IPS-20b (cell line): Measurements from ENCODE around the gene ACBD5.
"Not testable (repeated sequence)": the region's sequence is repeated elsewhere in the genome, so short reads cannot be mapped to it uniquely, and the experiment has no call there.

Experiments
- H3K27ac ChIP-seq: one replicate; pipeline ENCODE4 v1.5.1; 2013; ENCODE audit warnings: low read length
- H3K27me3 ChIP-seq: 2 replicates; pipeline ENCODE4 v1.6.1; 2013; ENCODE audit warnings: mild to moderate bottlenecking, low read length, inconsistent platforms; ENCODE audit not compliant: insufficient read depth
- H3K36me3 ChIP-seq: 2 replicates; pipeline ENCODE4 v1.6.1; 2013; ENCODE audit warnings: low read depth, mild to moderate bottlenecking, inconsistent platforms, low read length, moderate library complexity; ENCODE audit not compliant: insufficient read depth
- H3K4me1 ChIP-seq: 2 replicates; pipeline ENCODE4 v1.6.1; 2013; ENCODE audit warnings: mild to moderate bottlenecking, control low read depth, inconsistent platforms, low read length, moderate library complexity; ENCODE audit not compliant: insufficient read depth
- H3K4me3 ChIP-seq: 2 replicates; pipeline ENCODE4 v1.5.1; 2013; ENCODE audit warnings: mild to moderate bottlenecking, low read length, inconsistent platforms
- H3K9ac ChIP-seq: 2 replicates; pipeline ENCODE4 v1.6.1; 2013; ENCODE audit warnings: low read depth, mild to moderate bottlenecking, inconsistent platforms, low read length, moderate library complexity
- H3K9me3 ChIP-seq: 2 replicates; pipeline ENCODE4 v1.6.1; 2013; ENCODE audit warnings: mild to moderate bottlenecking, low read depth, low read length, inconsistent platforms; ENCODE audit not compliant: insufficient read depth

Gene ACBD5

DNA sequence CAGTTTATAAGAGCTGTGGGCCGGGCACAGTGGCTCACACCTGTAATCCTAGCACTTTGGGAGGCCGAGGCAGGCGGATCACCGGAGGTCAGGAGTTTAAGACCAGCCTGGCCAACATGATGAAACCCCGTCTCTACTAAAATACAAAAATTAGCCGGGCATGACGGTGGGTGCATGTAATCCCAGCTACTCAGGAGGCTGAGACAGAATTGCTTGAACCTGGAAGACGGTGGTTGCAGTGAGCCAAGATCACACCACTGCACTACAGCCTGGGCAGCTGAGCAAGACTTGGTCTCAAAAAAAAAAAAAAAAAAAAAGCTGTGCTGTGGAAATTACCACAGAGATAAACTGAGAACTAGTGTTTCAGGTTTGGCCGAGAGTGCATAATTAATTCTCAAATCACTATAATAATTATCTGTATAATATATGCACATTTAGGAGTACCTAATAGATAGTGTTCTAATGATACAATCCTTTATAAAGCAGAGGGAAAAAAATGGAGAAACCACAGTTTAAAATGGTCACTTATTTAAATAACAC lies 3.9 kb downstream of the ACBD5 start:
- H3K27me3 ChIP-seq, H3K9ac ChIP-seq, H3K9me3 ChIP-seq, H3K36me3 ChIP-seq, H3K27ac ChIP-seq, H3K4me1 ChIP-seq, H3K4me3 ChIP-seq: not testable (repeated sequence)

DNA sequence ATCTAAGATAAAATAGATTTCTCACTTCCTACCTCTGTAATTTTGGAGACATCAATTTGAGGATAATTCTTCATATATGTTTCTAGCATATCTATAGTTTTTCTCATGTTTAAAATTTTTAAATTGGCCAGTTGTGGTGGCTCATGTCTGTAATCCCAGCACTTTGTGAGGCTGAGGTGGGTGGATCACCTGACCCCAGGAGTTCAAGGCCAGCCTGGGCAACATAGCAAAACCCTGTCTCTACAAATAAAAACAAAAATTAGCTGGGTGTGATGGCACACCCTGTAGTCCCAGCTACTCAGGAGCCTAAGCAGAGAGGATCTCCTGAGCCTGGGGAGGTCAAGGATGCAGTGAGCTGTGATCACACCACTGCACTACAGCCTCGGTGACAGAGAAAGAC lies 4.9 kb downstream of the ACBD5 start:
- H3K27me3 ChIP-seq, result no peaks in the 10 kb centered on the region
- H3K9ac ChIP-seq, result no peak overlapping the region
- H3K36me3 ChIP-seq, result peaks cover 8% of the 10 kb centered on the region
- H3K4me3 ChIP-seq, result no peak overlapping the region
- no peak overlapping the region for H3K27ac ChIP-seq
- H3K9me3 ChIP-seq, result no peaks in the 10 kb centered on the region
- H3K4me1 ChIP-seq, result no peaks in the 10 kb centered on the region

DNA sequence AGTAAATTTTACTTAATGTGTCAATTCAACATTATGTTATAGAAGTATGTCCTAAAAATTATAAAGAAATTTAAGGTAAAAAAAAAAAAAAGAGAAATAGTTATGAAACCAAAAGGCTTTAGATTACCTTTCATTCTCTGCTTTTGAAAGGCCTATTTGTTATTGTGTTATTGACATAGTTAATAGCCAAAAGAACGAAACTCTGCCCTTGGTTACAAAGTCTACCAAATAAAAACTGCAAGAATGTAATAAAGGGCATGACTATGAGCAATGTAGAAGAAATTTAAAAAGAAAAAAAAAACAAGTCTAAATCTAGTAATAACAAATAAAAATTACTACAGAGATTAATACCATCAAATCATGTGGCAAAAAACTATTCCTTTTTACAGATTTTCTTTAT lies 10.6 kb downstream of the ACBD5 start:
- Histone ChIP-seq H3K36me3 (peaks cover 14% of the 10 kb centered on the region), H3K27ac (no peak overlapping the region)

DNA sequence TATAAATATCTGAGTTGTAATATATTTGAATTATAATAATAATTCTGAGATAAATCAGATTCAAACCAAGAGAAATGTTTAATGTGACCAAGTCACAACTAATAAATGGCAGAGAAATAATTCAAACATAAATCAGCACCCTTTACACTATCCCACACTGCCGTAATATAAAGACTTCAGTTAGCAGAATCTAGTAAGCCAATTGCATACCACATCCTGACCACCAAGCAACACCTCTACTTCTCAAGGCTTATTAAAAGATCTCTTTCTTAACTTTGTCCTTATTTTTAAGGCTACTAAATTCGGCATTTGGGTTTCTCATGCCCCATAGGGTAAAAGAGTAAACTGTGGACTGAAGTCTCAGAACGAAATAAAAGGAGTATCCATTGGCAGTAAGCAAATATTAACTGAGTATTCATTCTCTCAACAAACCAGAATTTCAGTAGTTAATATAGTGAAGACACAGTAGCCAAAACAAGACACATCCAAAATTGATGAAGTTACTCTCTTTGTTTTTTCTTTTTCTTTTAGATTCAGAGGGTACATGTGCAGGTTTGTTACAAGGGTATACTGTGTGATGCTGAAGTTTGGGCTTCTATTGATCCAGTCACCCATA lies 14.8 kb downstream of the ACBD5 start:
- H3K4me3 ChIP-seq, result no peak overlapping the region
- peaks cover 23% of the 10 kb centered on the region for H3K36me3 ChIP-seq
- no peak overlapping the region for H3K27ac ChIP-seq
- H3K27me3 ChIP-seq, result no peaks in the 10 kb centered on the region
- no peaks in the 10 kb centered on the region for H3K9me3 ChIP-seq
- no peak overlapping the region for H3K9ac ChIP-seq
- H3K4me1 ChIP-seq, result no peaks in the 10 kb centered on the region

More for the DNA sequence above, 10.6 kb downstream of the ACBD5 start:
- Histone ChIP-seq H3K9ac (no peak overlapping the region), H3K4me3 (no peak overlapping the region), H3K27me3 (no peaks in the 10 kb centered on the region), H3K4me1 (no peaks in the 10 kb centered on the region), H3K9me3 (no peaks in the 10 kb centered on the region)

DNA sequence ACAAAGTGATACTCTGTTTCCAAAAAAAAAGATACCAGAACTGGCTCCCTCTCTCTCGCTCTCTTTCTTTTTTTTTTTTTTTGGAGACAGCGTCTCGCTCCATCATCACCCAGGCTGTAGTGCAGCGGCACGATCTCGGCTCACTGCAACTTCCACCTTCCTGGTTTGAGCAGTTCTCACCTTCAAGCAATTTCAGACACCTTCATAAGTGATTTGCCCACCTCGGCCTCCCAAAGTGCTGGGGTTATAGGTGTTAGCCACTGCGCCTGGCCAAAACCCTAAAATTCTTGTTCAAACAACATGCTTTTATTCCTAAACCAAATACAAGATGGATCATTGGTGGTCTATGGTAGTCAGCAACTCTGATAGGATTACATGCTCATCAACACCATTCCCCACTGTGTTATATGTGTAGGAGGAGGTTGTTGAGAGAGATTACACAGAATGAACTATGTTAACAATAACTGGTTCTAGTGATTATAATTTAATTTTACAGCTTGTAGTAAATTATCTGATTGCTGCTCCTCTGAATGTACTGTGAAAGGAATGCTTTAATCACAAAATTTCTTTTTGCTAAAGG lies 15.5 kb downstream of the ACBD5 start:
- Histone ChIP-seq H3K27me3 (no peaks in the 10 kb centered on the region), H3K9ac (no peak overlapping the region), H3K4me3 (no peak overlapping the region), H3K4me1 (no peaks in the 10 kb centered on the region), H3K27ac (no peak overlapping the region), H3K36me3 (peaks cover 27% of the 10 kb centered on the region), H3K9me3 (no peaks in the 10 kb centered on the region)

DNA sequence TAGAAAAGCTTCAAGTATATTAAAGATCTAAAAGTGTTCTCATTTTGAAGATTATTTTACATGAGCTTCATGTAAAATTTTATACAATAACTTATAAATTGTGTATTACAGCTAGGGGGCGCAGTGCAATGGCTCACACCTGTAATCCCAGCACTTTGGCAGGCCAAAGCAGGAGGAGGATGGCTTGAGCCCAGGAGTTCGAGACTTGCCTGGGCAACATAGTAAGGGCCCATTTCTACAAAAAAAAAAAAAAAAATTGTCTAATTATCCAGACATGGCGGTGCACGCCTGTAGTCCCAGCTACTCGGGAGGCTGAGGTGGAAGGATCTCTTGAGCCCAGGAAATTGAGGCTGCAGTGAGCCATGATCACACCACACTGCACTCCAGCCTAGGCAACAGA lies 16.6 kb downstream of the ACBD5 start:
- Histone ChIP-seq H3K36me3 (peaks cover 29% of the 10 kb centered on the region), H3K9ac (no peak overlapping the region), H3K27me3 (no peaks in the 10 kb centered on the region), H3K4me1 (no peaks in the 10 kb centered on the region), H3K9me3 (no peaks in the 10 kb centered on the region), H3K27ac (no peak overlapping the region), H3K4me3 (no peak overlapping the region)

DNA sequence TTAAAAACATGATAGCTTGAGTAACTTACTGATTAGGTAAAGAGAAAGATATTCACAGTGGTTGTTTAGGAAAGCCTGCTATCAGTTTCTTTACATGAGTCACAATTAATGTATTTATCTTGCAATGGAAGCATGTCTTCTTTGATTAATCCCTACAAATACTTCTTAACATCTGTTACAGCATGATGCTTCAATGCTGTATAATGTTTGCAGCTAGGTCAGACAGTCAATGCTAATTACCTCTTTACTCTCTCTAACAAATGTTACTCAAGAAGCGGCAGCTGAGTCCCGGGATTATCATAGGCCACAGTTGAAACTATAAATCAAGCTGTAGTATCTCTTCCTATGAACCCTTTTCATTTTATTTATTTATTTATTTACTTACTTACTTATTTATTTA lies 33.2 kb downstream of the ACBD5 start:
- Histone ChIP-seq H3K36me3 (peaks cover 67% of the 10 kb centered on the region), H3K27me3 (no peaks in the 10 kb centered on the region)

DNA sequence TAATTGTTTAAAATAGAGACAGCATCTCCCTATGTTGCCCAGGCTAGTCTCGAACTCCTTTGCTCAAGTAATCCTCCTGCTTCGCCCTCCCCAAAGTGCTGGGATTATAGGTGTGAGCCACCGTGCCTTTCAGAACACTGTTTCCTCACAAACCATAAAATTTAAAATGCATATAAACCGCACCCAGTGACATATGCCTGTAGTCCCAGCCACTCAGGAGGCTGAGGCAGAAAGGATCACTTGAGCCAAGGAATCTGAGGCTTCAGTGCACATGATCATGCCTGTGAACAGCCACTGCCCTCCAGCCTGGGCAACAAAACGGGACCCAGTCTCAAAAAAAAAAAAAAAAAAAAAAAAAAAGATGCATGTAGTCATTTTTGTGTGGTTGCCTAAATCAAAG lies 36.8 kb downstream of the ACBD5 start:
- Histone ChIP-seq H3K27ac (no peak overlapping the region), H3K27me3 (no peaks in the 10 kb centered on the region), H3K36me3 (peaks cover 45% of the 10 kb centered on the region), H3K4me1 (no peaks in the 10 kb centered on the region), H3K4me3 (no peak overlapping the region), H3K9me3 (no peaks in the 10 kb centered on the region), H3K9ac (no peak overlapping the region)

More for the DNA sequence above, 33.2 kb downstream of the ACBD5 start:
- H3K4me3 ChIP-seq, result no peak overlapping the region
- no peaks in the 10 kb centered on the region for H3K9me3 ChIP-seq
- no peak overlapping the region for H3K27ac ChIP-seq
- no peaks in the 10 kb centered on the region for H3K4me1 ChIP-seq
- no peak overlapping the region for H3K9ac ChIP-seq

DNA sequence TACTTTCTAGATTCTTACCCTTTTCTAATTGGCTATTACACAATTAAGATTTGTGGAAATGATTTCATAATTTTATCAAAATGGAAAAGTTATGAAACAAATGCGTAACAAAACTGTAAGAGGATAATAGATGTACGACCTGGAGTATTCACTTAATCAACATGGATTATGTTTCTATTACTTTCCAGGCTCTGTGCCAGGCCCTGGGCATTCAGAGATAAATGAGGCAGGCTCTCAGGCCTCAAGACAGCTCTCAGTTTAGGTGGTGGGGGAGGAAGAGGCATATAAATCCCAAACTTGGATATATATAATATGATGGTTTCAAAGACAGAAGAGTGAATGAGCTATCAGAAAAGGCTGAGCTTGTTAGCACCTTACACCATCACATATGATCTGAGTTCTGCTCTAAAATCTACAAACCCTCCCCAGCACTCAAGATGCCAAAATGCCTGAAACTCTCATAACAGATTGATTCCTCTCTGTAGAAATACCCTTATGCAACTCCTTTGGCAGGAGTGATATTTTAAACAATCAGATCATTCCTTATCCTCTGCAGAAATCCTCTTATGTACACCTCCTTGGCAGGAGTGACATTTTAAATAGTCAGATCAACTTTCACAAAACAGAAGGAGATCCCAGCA lies 42.5 kb downstream of the ACBD5 start:
- Histone ChIP-seq H3K27me3 (no peaks in the 10 kb centered on the region), H3K27ac (no peak overlapping the region)

DNA sequence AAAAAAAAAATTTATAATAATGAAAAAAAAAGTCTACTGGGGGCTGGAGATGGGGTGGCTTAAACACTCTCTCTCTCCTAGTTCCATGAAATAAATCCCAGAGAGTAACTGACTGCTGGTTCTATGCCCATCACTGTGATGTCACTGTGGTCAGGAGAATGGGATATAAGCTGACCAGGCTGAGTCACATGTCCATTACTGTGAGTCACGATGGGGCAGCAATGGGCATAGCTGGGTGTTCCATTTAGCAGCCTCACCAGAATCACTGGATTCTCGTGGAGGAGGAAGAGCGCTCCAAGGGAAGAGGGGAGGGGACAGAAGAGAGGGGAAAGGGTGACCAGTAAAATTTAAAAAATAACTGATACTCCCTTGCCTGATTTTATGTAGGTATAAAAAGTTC lies 48.3 kb downstream of the ACBD5 start:
- Histone ChIP-seq H3K27ac (no peak overlapping the region), H3K27me3 (no peaks in the 10 kb centered on the region), H3K9me3 (no peaks in the 10 kb centered on the region), H3K4me3 (no peak overlapping the region), H3K4me1 (no peaks in the 10 kb centered on the region), H3K36me3 (peaks cover 11% of the 10 kb centered on the region; the same call in 1 of the 2 replicates), H3K9ac (no peak overlapping the region)

More for the DNA sequence above, 42.5 kb downstream of the ACBD5 start:
- H3K4me1 ChIP-seq, result no peaks in the 10 kb centered on the region
- peaks cover 14% of the 10 kb centered on the region for H3K36me3 ChIP-seq
- H3K9ac ChIP-seq, result no peak overlapping the region
- H3K9me3 ChIP-seq, result no peaks in the 10 kb centered on the region
- H3K4me3 ChIP-seq, result no peak overlapping the region

DNA sequence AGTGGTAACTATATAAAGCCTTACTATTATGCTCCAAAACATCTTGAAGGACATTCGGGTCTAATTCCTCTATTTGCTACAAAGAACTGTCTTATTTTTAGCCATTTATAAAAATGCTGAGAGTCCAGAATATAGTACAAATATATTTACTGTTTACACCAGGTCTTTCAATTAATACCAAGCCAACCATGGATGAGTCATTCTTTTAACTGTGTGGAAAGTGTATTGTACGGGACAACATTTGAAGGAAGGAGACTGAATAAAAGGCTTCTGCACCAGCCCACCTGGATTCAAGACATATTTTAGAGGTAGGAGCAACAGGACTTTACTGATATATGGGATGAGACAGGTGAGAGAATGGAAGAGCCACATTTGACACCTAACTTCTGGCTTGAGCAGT lies 50.1 kb downstream of the ACBD5 start:
- no peak overlapping the region for H3K4me3 ChIP-seq
- no peaks in the 10 kb centered on the region for H3K27me3 ChIP-seq
- H3K4me1 ChIP-seq, result no peaks in the 10 kb centered on the region
- no peak overlapping the region for H3K9ac ChIP-seq
- H3K9me3 ChIP-seq, result no peaks in the 10 kb centered on the region
- no peak overlapping the region for H3K27ac ChIP-seq
- H3K36me3 ChIP-seq, result peaks cover 26% of the 10 kb centered on the region

DNA sequence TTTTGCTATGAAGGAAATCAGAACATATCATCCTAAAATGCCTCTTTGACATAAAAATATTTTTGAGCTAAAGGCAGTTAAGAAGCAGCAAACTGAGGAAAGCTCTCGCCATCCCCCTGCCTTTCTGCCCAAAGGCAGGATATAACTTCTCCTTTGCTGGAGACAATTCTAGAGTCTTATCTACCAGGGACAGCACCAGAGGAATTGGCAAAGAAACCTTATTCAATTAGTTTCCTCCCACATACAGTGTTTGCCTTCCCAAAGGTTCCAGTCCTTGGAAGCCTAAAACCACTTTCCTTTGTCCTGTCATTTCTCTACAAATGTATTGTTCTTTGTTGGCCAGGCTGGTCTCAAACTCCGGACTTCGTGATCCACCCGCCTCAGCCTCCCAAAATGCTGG lies 51.7 kb downstream of the ACBD5 start:
- H3K36me3 ChIP-seq, result peaks cover 40% of the 10 kb centered on the region
- no peaks in the 10 kb centered on the region for H3K9me3 ChIP-seq
- no peaks in the 10 kb centered on the region for H3K4me1 ChIP-seq
- H3K9ac ChIP-seq, result no peak overlapping the region
- H3K27ac ChIP-seq, result no peak overlapping the region
- no peak overlapping the region for H3K4me3 ChIP-seq
- H3K27me3 ChIP-seq, result no peaks in the 10 kb centered on the region
